Epidermal melanocyte (primary cell): ENCODE results near the gene RNF208.
"Not testable (repeated sequence)": the region's sequence is repeated elsewhere in the genome, so short reads cannot be mapped to it uniquely, and the experiment has no call there.

ENCODE experiments used
- DNase-seq: peaks from one replicate; pipeline ENCODE4 v3.0.0; 2011; ENCODE audit warnings: low spot score; ENCODE audit not compliant: insufficient read length

The RNF208 gene

GRCh38 chr9:137253717-137254623, 31.9 kb upstream of the RNF208 start:
- no peak for DNase-seq

- no peak for DNase-seq
Measured at GRCh38 chr9:137252555-137253506, 30.8 kb upstream of the RNF208 start.

GRCh38 chr9:137251490-137252268, 29.6 kb upstream of the RNF208 start:
- no peak for DNase-seq

GRCh38 chr9:137251194-137251461, 29.1 kb upstream of the RNF208 start, which contains the start of gene STPG3:
STPG3 (plus strand) TSS chr9:137251286; CDS start chr9:137251287, 1 bp downstream.
- no peak for DNase-seq

GRCh38 chr9:137250329-137251193, 28.5 kb upstream of the RNF208 start:
- no peak for DNase-seq

- no peak for DNase-seq
Measured at GRCh38 chr9:137247916-137248175, 25.8 kb upstream of the RNF208 start.

- no peak for DNase-seq
Measured at GRCh38 chr9:137247135-137247915, 25.3 kb upstream of the RNF208 start.

- no peak for DNase-seq
Measured at GRCh38 chr9:137245450-137246421, 23.7 kb upstream of the RNF208 start.

DNA sequence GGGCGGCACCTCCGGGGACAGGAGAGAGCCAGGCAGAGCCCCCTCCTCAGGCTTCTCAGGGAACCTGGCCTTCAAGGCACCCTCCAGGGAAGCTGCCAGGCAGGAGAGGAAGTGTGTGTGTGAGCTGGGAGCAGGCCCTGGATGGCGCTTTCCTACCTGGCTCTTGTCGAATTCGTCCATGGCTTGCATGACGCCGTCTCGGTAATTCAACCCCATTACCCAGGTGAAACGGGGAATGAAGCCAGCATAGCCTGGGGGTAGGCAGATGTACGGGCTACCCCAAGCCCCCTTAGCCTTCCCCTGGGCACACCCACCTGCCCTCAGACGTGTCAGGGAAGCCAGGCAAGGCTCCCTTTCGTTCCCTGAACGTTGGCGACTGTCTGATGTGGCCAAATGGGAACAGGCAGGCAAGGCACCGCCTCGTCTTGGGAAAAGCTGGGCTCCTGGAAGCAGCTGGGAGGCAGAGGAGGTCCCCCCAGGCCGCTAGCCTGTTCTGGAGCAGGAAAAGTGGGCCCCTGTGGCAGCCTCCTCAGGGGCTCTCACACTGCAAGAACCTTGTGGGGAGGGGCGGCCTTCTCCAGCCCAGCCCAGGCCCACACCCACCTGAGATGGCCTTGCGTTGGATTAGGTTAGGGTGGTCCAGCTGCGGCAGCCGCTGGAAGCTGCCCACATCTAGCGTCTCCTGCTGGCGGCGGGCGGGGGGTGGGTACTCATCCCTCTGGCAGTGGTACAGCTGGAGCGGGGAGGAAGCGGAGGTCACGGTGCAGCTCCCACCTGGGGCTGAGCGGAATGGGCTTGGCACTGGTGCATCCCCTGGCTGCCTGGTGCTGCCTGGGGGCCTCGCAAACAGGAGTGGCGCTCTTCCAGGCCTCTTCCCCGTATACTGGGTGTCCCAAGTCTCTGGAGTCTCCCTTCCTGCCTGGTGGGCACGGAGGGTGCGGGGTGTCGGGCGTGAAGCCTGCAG, 22.7 kb upstream of the RNF208 start:
- DNase-seq, result no peak

- DNase-seq, result no peak
Measured at GRCh38 chr9:137243626-137244485, 21.8 kb upstream of the RNF208 start.

DNA sequence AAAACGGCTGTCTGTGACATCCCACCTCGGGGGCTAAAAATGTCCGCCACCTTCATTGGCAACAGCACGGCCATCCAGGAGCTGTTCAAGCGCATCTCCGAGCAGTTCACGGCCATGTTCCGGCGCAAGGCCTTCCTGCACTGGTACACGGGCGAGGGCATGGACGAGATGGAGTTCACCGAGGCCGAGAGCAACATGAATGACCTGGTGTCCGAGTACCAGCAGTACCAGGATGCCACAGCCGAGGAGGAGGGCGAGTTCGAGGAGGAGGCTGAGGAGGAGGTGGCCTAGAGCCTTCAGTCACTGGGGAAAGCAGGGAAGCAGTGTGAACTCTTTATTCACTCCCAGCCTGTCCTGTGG, 21.2 kb upstream of the RNF208 start:
- DNase-seq, result not testable (repeated sequence)

GRCh38 chr9:137242269-137243203, 20.5 kb upstream of the RNF208 start:
- no peak for DNase-seq

GRCh38 chr9:137241490-137242268, 19.6 kb upstream of the RNF208 start:
- no peak for DNase-seq

DNA sequence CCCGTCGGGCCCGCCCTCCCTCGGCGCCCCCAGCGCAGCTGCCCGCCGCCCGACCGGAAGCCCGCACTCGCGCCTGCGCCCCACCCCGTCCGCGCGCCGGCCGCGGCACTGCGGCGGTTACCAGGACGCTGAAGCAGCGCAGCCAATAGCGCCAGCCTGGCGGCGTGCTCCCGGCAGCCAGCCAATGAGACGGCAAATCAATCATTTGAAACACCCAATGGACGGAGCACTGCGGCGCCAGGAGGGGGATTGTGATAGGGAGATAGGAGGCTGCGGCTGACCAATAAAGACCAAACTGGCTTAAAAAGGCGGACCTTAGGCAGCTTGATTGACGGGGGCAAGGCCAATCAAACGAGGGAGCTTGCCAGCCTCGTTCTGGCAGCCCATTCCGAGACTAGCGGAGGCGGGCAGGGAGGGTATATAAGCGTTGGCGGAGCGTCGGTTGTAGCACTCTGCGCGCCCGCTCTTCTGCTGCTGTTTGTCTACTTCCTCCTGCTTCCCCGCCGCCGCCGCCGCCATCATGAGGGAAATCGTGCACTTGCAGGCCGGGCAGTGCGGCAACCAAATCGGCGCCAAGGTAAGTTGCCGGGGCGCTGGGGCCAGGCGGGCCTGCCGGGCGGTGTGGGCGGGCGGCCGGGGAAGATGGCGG, 18.9 kb upstream of the RNF208 start, which contains the start of gene TUBB4B:
Gene TUBB4B (plus strand): TSS at position 447 of the 649 bp plus-strand sequence. CDS start 74 bp downstream, at position 521.
- peak; percentile 100 for DNase-seq
